Stimulated activated CD8-positive, alpha-beta memory T cell treated with anti-CD3 and anti-CD28 coated beads, Interleukin-7, amount 100 ng/mL, for 4 hours (primary cell): ENCODE measurements around the gene RNF144A.
"Not testable (repeated sequence)": the region's sequence is repeated elsewhere in the genome, so short reads cannot be mapped to it uniquely, and the experiment has no call there.

ENCODE experiments used
- DNase-seq, 2 donors: peaks; one replicate each; pipeline ENCODE4 v3.0.0-alpha.2; 2020; ENCODE audit warnings: low read depth in 2 of 2

The RNF144A gene

DNA sequence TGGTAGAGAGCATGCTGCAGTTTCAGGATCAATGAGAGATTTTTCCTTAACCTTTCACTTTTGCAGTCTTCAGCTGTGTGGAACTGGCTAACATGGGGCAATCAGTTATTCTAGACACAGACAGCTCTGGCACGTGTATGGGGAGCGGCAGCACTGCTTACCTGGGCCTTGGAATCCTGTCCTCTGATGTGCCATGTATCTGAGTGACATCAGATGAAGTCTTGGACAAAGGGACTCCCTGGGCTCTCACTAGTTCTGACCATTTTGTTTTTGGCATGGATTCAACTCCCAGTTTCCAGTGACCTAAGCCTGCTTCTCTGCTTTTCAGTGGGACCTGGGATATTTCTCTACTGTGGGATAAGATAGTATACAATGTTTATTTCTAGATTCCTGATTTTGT lies 54.3 kb downstream of the RNF144A start:
- no peak for DNase-seq

DNA sequence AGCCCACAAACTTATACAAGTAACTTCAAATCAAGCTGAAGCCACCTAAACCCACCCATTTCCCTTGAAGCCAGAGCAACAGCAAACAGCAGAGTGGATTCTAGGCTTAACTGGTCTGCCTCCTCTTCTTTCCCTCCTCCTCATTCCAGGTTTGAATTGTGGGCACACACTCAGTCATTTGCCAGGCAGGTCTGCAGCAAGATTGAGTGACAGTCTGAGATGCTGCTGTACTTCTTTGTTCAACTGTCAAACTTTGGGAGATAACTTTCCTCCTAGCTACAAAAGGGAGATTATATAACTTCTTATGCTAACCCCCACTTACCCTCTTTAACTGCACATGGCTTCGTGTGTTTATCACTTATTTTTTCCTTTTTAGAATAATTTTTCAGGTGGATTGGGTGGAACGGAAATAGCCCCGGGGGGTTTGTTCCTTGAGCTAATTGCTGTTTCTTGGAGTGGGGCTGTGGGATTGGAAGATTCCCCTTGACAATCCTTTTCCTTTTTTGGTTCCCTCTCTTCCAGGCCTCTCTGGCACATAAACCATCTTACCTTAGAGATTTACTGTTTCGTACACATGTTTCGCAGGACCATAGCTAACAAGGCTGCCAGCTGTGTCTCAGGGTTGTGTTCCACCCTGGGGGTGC lies 55.0 kb downstream of the RNF144A start:
- DNase-seq: no peak

DNA sequence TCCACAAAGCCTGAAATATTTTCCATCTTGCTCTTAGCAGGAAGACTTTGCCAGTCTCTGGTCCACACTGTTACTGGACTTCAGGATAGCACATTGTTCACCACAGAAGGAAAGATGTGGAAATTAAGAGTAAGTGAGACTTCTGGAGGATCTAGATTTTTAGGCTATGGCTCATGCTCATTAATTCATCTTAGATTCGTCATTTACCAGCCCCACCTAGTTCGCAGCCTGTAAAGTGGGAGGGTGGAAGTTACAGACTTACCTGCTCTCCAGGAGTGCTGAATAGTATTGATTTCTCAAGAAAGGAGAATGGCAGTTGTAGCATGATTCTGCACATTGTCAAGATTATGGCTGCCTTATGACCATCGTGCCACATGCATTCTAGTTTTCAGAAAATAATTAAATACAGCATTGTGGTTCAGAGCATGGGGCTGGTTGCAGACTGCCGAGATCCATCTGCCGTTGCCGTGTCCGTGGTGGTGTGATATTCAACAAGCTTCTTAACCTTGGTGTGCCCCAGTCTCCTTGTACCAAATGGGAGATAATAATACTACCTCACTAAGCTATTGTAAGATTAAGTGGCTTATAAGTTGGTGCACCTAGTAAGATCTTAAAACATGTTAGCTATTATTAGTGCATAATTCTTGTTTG lies 56.8 kb downstream of the RNF144A start:
- no peak for DNase-seq

DNA sequence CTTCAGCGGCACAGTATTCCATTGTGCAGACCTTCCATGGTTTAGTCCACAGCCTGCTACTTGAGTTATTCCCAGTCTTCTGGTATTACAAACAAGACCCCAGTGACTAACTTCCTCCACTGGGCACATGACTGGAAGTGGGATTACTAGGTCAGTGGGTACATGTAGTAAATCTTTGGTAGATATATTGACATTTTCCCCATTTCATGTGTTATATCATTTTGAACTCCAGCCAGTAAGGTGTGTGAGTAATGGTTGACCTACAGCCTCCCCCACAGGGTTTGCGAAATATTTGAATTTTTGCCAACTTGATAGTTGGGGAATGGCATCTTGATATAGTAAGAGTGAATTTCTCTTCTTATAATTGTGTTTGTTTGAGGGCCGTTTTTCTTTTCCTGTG lies 58.8 kb downstream of the RNF144A start:
- no peak for DNase-seq

DNA sequence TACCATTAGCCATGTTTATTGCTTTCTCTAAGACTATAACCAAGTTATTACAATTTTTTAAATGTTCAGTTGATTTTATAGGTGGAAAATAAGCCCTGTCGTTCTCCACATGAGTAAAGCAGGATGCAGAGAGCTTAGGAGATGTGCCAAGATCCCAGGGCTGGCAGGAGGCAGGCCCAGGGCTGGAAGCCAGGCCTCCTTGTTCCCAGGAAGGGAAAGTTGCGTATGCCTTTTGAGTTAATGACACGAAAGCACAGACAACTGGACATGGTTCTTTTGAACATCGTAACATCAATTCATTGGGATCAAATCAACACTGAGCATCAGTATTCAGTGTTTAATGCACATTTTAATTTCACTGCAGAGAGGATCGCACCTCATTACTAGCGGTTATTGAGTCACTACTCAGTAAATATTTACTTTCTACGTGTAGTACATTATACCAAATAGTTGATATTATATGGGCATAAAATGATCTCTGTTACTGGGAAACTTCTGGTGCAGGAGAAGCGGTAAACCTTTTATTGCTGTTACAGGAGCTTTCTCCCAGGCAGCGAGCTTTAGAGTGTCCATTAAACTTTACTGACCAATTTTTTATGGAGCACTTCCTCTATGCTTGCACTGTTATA lies 60.0 kb downstream of the RNF144A start:
- DNase-seq: no peak

DNA sequence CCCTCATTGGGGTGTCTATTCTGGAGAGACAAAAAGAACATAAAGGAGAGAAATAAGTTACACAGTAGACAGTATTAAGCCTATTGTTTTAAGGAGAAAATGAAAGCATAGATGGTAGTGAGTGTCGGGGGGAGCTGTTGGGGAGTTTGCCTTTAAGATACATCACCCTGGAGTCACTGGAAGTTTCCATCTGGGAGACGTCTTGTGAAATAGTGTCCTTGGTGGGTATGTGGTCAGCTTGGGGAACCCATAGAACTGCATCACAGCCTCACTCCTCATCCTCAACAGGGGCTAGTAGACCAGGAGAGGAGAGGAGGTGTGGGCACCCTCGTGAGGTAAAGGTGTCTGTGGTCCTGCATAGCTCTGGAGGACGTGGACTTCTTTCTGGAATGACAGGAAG lies 60.6 kb downstream of the RNF144A start:
- DNase-seq: no peak

DNA sequence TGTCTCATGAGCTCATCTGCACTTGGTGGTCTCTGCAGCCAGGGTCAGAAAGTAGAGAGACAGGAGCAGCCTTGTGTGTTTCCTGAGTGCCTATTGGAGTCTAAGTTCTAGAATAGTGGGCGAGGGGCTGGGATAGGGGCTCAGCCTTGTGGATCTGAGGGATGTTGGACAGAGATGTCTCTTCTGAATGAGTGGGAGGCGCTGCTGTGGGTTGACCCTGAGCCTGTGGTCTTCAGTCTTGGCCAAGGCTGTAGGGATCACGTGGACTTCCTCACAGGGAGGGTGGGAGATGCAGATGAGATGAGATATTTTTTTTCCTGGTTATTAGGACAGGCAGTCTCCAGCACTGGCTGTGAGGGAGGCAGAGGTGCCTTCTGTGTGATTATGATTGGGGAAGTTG lies 61.8 kb downstream of the RNF144A start:
- no peak for DNase-seq

DNA sequence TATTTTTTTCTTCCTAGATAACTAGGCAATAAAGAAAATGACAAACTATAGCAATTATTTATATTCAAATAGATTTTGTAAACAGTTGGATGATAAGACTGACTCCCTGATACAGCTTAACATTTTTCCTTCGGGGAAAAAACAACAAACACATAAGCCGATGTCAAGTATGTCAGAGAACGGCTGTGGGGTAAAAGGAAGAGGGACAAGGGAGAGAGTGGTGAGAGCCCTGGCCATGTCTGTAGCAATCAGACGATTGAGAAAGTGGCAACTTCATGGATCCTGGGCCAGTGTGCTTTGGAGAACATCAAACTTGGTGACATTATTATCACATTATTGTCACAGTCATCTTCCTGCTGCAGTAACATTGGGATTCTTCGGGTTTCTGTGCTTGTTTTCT lies 65.2 kb downstream of the RNF144A start:
- no peak for DNase-seq

DNA sequence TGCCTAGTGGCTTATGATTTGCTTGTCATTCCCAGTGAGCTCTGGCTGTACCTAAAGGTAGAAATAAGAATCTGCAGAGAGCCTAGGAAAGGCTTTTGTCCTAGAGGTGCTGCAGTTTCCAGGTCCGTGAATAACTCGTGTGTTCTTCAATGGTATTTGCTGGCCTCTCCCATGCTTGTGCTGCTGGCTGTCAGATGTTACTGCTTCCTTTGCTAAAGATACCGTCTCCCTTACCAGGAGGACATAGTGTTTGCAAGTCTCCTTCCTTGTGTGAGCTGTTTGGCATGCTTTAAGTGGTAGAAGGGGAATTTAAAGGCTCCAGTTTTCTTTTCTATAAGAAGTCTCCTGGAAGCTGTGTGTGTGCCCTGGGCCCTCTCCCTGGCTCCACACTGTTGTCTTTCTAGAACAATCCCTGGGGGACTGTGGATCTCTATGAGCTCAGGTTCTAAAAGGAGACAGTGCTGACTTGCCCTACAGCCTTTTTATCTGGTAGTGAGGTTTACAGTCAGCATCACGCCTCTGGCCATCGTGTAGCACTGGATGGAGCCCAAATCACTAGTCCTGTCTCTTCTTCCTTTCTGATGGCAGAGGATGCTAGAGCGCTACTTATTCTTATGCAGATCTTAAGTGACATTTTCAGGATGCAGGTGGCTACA lies 65.8 kb downstream of the RNF144A start:
- no peak for DNase-seq

DNA sequence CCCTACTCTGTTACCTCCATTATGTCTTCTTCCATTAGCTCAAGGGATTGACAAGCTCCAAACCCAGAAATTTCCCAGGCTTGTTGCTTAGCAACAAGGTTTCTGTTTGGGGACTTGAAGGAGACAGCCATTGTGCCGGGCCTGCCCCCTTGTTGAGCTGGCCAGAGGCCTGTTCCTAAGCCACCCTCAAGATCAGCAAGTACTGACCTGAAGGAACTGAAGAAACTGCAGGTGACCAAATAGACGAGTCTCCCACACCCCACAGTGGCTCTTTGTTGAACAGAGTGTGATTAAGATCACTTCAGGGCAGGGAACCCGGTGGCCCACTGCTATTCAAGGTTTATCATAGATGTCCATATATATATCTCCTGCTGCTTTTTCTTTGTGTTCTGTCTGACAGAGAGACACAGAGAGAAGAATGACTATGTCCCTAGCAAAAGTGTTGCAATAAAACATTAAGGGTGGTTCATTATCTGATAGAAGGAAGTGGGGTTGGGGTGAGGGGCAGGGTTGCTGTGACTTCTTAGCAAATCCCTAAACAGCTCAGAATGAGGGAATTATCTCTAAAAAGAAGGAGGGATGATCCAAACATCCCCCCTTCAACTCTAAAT lies 69.2 kb downstream of the RNF144A start:
- no peak for DNase-seq

DNA sequence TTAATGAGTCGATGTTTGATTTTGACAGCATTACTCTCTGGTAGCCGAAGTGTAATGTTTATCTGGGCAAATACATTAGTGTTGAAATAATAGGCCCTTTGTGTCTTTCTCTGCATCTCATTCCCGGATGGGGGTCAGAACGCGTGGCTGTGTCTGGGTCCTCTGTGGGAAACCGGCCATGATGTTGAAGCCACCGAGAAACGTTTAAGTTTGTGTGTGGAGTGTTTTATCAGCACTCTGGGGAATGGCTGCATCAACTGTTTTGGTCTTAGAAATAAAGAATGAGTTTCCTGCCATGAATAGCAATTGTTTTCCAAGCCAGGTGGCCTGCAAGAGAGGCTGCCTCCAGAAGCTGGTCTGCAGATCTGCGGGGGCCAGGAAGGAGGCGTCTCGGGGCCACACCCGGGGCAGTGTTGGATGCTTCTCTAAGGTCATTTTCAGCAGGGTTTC lies 69.7 kb downstream of the RNF144A start:
- DNase-seq: no peak

DNA sequence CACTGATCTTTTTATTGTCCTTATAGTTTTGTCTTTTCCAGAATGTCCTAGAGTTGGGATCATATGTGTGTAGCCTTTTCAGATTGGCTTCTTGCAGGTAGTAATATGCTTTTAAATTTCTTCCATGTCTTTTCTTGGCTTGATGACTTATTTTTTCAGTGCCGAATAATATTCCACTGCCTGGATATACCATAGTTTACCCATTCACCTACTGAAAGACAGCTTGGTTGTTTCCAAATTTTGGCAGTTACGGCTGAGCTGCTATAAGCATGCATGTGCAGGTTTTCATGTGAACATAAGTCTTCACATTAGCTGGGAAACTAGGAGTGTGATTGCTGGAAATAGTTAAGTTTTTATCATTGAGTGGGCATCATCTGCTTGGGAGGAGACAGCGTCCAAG lies 73.7 kb downstream of the RNF144A start:
- no peak for DNase-seq

DNA sequence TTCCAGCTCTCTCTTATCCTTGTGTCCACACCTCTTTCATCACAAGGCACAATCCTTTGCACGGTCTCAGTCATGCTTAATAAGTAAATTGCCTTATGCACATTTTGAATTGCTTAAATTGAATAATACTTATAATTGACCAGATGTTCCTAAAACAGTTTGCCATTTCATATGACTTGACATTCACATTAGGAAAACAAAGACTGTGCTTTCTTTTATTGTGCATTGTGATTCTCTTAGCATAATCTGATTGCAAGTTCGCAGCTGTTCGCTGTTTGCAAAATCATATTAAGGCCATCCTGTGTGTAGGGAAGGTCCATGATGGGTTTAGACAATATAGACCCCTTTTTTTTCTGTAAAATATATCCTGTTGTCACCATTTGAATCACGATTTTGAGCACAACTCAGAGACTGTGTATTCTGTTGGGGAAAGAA lies 75.6 kb downstream of the RNF144A start:
- no peak for DNase-seq

DNA sequence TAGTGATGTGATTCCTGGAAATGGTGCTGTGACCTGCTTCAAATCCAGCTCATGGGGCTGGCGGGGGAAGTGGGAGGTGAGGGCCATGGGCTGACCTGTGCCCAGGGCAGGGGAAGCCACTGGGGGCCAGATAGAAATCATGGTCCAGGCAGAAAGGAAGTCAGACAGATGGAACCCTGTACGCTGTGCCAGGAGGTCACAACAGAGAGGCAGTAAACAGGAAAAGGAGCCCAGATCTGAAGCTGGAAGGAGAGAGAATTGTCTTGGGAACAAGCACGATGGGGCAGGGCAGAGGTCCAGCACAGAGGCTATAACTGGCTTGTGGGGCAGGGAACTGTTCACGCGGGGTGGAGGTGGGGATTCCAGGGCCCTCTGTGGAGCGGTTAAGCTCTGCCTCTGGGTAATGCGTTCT lies 76.0 kb downstream of the RNF144A start:
- DNase-seq: no peak

DNA sequence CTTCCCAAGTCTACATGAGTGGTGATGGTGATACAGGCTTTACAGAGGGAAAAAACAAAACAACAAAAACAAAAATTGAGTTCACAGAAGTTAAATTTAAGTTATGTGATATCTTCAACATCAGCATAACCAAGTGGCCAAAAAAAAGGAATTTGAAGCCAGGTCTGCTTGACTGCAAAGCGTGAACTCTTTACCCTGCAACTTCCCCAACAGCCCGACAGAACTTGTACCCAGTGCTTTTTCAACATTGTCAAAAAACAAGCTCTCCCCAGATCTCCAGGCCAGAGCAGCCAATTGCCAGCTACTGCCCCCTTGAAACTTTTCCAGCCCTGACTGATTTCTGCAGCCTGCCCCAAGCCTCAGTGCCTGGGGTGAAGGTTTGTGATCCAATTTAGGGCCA lies 76.7 kb downstream of the RNF144A start:
- DNase-seq: no peak

DNA sequence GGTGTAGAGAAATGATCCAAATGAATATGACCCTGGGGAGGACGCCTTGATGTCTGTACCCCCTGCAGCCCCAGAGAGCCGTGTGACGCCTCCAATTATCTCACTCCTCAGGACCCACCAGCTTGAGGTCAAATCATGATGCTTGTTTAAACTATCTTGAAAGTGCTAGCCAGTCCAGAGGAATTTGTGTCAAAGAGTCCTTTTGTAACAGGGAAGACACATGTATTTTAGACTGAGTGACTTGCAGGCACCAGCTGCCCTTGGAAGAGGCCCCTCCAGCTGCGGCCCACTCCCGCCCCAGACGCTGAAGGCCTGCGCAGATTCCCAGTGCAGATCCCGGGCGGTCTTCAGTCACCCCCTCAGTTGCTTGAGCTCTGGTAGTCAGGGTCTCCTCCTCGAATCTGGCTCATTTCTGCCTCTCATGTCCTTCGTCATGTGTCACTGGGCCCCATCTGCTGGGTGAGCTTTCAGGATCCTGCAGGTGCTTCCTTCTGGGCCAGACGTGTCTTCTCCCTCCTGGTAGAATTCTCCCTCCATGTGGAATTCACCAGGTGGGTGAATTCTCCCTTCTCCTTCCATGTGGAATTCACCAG lies 77.4 kb downstream of the RNF144A start:
- no peak for DNase-seq

DNA sequence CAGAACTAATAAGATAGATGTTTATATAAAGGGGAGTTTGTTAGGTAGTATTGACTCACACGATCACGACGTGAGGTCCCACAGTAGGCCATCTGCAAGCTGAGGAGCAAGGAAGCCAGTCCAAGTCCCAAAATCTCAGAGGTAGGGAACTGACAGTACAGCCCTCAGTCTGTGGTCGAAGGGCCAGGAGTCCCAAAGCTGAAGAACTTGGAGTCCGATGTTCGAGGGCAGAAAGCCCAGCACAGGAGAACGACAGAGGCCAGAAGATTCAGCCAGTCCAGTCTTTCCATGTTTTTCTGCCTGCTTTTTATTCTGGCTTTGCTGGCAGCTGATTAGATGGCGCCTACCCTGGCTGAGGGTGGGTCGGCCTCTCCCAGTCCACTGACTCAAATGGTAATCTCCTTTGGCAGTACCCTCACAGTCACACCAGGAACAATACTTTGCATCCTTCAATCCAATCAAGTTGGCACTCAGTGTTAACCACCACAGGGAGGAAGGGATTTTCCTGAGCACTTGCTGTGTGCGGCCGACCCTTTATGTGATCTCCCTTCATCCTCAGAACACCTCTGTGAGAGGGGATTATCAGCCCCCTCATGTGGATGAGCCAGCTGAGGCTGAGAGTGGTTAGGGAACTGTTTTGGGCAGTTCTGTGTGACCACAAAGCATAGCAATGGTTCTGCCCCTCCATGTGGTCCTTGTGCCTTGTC lies 78.3 kb downstream of the RNF144A start:
- no peak for DNase-seq

DNA sequence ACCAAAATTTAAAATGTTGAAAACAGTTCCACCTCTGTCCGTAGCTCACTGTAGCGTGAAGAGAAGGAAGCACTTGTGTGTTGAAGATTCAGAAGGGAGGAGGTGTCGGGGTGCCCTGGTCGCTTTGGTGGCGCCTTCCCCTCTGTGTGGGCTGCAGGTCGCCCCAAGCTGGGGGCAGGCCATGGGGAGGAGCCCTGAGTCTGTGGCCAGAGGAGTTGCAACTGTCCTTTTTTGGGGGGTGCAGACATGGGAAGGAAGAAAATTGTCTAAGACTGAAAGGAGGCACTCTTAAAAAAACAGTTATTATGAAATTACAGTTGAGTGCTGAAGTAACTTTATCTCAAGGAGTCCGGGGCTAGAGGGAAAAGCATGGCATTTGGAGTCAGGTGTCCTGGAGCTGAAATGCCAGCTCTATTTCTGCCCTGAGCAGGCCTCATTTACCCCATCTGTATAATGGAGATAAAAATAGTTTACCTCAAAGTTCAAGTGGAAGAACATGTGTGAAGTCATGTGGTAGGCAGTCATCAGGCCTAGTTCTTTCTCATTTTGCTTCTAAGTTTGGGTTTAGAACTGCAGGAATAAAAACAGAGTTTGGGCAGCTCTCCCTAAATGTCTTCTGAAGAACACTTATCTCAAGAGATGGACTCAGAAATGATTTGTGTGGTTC lies 82.1 kb downstream of the RNF144A start:
- no peak for DNase-seq

DNA sequence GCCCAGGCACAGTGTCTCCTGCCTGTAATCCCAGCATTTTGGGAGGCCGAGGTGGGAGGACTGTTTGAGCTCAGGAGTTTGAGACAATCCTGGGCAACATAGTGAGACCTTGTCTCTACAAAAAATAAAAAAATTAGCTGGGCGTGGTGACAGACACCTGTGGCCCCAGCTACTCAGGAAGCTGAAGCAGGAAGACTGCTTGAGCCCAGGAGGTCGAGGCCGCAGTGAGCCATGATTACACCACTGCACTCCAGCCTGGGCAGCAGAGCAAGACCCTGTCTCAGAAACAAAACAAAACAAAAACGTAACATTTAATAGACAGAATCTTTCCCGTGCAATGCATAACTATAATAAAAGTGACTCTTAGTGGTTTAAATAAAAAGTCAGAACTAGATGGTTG lies 84.2 kb downstream of the RNF144A start:
- DNase-seq: not testable (repeated sequence)

DNA sequence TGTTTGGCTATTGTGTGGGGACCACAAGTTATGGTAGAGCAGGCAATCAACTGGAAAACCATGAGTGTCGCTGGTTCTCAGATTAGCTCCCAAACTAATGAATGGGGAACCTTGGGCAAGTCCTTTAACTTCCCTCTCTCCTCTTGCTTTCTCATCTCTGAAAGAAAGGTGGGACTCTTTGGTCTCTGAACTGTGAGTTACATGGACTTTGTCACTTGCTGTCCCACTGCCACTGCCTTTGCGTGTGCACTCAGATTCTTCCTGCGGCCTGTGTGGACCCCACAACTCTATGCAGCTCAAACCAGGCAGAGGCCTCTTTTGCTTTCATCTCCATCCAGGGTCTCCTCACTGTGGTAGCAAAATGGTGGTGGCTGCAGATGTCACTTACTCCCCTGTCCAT lies 86.7 kb downstream of the RNF144A start:
- no peak for DNase-seq

DNA sequence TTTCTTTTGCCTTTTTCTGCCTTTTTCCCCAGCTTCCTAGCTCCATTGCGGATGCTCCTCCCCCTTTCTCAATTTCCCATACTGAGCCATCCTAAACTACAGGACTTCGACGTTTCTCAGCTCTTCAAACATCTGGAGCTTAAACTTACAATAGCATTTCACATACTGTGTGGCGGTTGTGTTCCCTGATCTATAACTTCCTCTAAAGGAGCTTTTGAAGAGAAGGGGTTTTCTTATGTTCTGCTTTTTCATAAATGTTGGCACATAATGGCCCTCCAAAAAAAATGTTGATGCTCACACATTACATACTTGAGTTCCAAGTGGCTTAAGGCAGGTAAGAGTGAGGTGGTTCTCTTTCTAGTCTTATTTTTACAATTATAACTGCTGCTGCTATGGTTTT lies 87.4 kb downstream of the RNF144A start:
- DNase-seq: no peak
